Activated CD8-positive, alpha-beta memory T cell treated with anti-CD3 and anti-CD28 coated beads, Interleukin-2, amount 50 U/mL, for 24 hours (primary cell): Measurements from ENCODE around the gene PDK2.
A peak's percentile ranks its signal among the peaks of the same experiment; 100 is the strongest.

ENCODE experiments used
- DNase-seq: peaks from one replicate; pipeline ENCODE4 v3.0.0-alpha.2; 2020; ENCODE audit errors: extremely low read depth

PDK2 gene

DNA sequence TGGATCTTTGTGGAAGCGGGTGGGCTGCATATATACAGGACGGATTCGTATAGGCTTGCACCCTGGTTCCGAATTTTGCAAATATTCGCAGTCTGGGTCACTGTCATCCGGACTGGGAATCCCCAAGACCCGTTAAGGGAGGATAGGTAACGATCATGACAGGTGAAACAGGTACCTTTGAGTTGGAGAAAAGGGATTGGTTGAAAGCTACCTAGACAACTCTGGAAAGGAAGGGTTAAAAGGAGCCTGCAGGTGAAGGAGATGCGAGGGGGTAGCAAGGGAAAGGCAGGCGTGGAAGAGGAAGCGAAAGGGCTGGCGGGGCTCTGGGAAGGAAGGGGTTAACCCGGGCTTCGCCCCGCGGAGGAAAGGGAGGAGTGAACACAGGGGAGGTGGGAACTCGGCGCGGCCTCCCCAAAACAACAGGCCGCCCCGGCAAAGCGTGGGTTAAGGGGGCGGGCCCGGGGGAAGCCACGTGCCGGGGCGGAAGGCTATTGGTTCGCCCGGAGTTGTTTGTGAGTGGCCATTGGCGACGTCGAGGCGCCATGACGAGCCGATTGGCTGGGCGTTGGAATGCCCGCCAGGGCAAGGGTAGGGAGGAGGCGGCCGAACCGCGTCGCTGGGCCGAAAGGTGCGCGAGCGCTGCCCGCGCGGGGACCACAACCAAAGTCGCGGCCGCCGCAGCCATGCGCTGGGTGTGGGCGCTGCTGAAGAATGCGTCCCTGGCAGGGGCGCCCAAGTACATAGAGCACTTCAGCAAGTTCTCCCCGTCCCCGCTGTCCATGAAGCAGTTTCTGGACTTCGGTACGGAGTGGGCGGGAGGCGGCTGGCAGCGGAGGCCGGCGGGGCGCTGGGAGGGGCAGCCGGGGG, at the start of gene PDK2:
Gene PDK2 (plus strand): TSS at position 599 of the 867 bp plus-strand sequence. CDS start 85 bp downstream, at position 684.
- DNase-seq: peak; percentile 83

DNA sequence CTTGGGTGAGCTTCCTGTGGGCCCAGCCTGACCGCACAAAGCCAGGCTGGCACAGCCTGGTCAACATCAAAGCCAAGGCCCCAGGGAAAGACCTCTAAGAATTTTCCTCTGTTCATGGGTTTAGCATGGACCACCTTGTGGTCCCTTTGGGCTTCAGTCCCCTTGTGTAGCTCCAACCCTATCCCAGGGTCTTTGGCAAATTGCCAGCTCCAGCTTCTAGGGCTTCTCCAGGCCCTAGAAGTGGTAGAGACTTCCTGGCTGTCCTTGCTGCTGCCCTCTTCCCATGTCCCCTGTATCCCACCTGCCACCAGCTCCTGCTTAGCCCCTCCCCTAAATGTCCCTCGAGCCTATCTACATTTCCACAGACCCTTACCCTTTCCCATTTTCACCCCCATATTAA, 49.0 kb upstream of the PDK2 start:
- DNase-seq: no peak

DNA sequence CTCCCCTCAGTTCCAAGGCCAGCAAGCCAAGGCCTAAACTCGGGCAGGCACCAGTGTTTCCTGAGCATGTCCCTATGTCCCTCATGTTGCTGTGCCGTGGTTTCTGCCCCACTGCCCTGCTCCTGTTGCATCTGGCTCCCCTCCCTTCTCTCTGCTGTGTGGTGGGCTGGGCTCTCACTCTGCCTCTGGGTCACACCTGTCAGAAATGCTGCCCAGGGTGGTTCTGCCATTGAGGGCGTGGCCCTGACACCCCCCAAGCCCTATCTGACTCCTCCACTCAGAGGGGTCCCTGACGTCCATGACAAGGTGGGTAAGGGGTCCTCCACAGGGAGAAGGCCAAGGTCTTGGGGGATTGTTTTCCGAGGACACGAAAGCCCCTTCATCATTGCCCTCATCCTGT, 48.5 kb upstream of the PDK2 start:
- DNase-seq: no peak

DNA sequence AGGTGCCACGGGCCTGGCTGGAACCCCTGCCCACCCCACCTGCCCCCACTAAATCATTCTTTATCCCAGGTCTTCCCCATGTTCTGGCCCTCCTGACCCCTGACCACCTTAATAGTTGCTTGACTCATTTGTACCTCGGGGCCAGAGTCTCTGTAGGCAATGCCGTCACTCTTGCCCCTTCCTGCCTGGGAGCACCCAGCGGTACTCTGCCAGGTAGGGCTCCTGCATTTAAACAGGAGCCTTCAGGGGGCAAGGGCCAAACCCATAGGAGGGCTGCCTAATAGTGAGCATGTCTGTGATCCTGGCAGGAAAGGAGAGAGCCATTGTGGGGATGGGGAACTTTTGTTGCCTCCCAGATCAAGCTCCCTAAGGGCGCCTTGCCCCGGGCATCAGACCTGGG, 48.1 kb upstream of the PDK2 start:
- DNase-seq: no peak

DNA sequence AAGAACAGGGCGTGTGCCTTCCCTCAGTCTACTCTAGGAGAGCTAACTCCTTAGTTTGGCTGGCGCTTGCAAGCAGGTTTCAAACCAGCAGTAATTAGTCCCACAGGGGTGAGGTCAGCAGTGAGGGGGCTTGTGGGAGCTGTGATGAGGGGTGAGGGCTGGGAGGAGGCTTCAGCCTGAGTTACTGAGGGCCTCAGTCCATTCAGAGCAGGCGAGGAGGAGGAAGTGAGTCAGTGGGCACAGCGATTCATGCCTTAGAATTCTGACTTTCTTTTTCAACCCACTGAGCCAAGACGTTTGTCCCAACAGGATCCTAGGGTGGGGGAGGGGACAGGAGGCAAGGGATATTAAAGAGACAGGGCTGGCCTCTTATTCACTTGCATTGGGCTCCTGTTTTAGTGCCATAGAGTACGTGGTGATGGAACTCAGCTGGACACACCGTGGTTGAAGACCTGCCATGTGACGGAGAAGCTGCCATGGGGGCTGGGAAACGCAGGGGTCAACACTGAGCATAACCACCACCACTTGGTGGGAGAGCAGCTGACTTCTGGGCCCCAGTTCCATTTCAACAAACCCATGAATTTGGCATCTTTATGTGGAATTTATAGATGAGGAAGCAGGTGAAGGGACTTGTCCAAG, 47.5 kb upstream of the PDK2 start:
- DNase-seq: no peak

DNA sequence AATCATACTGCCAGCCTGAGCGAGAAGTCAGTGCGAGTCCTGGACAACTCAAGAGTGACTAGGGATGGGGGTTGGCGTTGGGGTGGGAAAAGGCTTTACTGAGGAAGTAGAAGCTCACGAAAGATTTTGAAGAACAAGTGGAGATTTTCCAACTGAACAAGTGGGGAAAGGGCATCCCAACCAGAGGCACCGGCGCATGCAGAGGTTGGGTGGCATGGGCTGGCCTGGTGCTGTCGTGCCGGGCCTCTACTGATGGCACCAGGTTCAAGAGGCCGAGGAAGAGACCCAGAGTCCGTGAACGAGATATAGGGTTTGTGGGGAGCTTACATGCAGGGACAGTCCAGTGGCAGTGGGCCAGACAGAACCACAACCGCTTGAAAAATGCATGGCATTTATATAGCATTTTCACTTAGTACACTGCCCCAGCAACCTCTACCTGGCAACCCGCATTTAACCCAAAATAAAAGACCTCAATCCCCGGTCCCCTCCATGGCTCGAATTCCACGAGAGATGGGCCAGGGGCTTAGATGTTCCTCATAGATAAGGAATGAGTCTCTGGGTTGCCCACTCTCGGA, 46.9 kb upstream of the PDK2 start:
- no peak for DNase-seq

DNA sequence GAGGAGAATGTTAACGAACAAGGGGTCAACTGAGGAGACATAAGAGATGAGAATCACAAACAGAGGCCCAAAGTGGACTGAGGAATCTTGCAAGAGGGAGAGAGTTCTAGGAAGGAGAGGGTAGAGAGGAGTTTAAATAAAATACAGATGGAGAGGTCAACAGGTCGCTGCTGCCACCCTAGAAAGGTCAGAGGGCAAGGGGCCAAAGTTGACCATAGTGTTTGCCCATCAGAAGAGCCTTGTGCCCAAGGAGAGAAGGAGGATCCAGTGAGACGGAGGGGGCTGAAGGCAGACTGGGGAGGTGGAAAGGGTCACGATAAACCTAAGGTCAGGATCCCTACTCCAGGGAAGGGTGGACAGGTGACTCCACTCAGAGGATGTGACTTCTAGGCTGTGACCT, 46.2 kb upstream of the PDK2 start:
- DNase-seq: no peak

DNA sequence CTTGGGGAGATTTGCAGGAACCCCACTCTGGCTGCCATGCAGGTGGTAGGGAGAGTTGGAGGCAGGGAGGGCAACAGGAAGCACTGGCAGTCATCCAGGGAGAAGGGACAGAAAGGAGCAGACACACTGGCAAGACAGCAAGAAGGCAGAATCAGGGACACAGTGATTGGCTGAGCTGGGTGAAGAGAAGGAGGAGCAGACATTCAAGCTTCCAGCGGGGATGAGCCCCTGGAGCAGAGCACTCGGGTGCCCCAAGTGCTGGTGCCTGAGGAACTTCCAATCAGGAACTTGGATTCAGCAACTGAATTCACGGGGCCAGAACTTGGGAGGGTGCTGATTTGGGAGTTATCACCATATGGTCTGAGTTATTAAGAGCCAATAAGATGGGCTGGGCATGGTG, 45.5 kb upstream of the PDK2 start:
- DNase-seq: no peak

DNA sequence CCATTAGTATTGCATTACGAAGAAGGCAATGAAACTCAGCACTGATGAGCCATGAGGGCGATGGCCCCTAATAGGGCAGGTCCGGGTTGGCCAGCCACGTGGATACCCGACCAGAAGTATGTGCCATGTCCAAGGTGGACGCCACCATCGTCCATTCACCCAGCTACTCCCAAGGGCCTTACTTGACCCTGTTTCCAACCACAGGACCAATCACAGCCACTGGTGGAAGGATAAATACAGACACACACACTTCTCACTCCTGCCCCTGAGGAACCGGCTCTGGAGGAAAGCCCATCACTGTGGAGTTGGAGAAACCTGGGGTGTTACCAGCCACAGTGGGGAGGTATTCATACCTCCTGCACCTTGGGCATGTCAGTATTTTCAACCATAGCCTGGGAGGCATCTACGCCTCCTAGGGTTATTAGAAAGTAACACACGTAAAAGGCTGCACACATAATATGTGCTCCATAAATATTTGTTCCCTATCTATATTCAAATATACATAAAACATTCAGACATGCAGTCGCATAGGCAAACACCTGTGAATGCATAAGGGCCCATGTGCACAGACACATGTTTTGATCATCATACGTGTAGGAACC, 44.6 kb upstream of the PDK2 start:
- DNase-seq: no peak

DNA sequence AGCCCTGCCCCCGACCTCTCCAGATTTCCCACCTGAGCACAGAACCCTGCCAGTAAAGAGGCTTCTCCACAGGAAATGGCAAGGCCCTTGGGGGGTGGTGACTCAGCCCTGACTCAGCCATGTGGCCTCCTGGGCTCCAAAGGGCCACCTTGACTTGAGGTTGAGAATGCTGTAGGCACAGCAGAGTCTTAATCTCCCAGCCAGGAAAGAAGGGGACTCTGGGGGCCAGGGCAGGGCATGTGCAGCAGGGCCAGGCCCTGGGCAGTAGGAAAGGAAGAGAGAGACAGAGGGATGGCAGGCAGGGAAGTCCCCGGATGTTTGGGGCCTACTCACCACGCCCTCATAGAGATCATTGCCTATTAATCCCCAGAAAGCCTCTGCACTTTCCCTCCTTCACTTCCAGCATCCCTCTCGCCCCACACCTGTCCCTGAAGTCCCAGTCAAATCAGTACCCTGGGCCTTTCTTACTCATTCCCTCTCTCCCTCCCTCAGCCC, 44.0 kb upstream of the PDK2 start:
- DNase-seq: peak; percentile 51

DNA sequence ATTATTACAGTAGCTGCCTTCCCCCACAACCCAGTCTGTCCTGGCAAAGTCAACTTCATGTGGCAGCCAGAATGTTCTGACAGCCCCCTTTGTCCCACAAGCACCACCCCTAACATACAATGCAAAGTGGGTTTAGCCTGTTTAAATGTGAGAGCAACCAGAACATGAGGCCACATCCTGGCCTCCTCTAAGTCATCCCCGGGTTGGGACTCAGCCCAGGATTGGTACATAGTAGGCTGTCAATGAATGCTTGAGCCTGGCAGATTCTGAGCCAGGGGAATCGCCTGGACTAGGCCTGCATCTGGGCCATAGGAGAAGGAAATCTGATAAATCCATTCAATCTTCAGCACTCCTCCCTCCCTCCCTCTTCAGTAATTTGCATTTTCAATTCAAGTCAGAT, 43.5 kb upstream of the PDK2 start:
- no peak for DNase-seq

DNA sequence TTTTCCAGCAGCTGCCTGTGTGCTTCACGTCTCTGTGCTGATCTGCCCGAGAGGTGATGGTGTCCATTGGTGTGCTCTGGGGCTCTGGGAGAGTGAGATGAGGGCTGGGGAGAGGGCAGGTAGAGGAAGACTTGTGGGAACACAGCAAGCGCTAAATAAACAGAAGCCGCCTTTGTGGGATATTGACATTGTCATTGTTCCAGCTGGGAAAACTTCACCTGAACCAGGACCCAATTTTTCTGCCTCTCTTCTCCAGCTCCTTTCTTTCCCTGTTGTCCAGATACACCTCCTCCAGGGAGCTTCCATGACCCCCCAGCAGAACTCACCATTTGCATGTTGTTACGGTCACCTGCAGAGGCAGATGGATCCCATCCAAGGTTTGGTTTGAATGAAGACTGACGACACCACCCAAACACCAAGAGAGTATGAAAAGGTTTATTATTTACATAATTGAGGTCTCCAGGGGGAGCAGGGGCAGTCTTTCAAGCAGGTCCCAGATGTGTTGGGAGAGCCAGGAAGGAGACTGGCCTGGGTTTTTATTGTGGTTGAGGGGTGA, 42.8 kb upstream of the PDK2 start:
- no peak for DNase-seq

DNA sequence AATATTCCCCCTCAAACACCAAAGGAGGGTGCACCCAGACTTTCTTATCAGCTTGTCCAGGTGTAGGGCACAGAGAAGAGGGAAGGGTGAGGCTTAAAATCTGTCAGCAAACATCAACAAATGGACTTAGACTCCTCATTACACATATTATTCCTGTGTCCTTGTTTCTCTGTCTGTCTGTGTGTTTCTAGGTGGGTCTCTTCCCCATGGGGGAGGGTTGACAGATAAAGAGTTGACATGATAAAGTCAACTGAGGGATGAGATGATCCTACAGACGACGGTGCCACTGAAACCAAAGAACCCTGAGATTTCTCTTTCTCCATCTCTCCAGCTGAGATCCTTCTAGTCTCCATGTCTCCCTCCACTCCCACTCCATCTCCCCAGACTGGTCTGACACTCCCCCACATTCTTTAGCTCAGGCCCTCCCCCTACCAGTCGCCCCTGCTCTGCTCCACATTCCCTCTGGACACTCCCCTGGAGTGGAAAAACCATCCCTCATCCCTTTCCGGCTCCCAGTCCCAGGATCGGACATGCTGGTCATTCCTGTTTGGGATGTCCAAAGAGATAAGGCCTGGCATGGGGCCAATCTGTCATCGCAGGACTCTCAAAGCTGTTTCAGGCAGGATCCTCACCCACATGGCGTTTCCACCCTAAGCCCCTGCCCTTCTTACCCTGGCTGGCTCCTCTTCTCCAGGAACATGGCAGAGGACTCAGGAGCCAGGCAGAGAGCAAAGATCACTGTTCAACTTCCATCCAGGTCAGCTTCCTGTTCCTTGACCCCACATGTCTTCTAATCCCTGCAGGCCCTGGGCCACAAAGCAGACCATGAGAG, 42.1 kb upstream of the PDK2 start:
- no peak for DNase-seq

DNA sequence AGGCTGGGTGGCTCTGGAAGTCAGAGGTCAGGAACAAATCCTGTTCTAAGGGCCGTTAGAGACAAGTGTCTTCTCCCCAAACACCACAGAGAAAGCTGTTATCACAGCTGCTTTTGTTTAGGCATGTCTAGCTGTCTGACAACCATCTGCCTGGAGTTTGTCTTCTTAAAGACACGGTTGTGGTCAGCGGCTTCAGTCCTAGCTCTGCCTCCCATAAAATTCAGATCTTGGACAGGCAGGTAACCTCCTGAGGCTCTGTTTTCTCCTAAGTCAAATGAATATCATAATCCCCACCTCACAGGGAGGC, 41.5 kb upstream of the PDK2 start:
- no peak for DNase-seq

DNA sequence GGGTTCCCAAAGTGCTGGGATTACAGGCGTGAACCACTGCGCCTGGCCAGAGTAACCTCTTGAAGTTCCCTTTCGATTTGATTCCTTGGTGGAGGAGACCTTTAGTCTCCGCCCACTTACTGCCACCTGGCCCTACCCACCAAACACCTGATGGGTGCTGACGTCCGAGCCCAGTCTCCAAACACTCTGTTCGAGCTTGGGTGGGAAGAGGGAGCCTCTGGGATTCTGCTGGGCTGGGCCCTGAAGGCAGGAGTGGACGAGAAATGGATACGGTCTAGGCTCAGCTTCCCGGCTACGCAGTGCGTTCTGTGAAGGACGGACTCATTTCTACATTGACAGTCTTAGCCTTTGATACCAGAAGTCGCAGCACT, 40.1 kb upstream of the PDK2 start:
- no peak for DNase-seq

DNA sequence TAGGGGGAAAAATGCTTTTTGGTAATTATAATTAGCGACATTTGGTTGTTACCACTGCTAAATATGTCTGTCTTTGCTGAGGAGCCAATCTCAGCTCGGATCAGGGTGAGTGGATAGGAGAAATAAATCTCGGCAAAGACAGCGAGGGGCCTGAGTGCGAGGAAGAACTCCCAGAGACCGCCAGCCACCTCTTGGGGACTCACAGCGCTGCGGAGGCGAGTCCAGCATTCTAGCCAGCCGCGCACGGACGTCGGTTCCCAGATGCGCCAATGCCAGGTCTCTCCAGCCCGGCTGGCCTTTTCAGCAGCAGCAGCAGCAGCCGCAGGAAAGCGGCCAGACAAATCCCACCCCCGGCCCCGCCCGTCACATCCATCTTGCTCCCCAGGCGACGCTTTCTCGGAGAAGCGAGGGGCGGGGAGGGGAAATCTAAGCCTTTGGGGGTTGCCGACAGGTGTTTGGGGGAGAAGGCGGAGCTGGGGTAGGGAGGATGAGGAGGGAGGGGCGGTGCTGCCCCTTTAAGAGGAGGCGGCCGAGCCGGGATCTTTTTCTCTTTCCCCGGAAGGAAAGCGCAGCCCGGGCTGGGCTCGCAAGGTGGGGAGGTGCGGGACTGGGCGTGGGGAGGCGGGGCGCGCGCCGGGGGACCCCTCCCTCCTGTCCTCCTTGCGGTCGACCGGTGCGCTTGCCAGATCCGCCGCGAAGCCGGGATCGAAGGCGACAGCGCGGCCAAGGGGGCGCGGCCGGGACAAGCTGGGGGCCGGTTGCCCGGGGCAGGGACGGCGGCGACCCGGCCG, 39.5 kb upstream of the PDK2 start, which contains the start of gene ITGA3:
Gene ITGA3 (plus strand): TSS at position 685 of the 791 bp plus-strand sequence. CDS start 330 bp downstream, outside the sequence.
- no peak for DNase-seq

DNA sequence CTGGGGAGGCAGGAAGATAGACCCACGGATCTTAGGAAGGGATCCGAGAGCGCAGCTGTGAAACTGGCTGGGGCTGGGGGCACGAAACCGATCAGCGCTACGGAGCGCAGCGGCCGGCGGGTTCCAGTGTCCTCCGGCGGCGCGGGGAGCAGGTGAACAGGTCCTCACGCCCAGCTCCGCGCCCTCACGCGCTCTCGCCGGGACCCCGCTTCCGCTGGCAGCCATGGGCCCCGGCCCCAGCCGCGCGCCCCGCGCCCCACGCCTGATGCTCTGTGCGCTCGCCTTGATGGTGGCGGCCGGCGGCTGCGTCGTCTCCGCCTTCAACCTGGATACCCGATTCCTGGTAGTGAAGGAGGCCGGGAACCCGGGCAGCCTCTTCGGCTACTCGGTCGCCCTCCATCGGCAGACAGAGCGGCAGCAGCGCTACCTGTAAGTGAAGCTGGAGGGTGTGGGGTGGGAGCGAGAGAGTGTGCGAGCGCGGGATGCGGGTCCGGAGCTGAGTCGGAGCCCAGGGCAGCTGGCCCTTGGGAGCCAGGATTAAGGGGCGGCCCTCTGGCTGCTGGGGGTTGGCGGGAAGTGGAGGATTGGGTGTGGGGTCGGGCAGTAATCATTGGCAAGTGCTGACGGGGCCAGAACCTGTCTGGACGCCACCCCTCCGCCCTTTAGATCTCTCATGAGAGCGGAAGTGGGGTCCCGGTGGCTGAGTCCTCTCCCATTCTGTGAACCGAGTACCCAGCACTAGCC, 38.8 kb upstream of the PDK2 start:
- DNase-seq: no peak

DNA sequence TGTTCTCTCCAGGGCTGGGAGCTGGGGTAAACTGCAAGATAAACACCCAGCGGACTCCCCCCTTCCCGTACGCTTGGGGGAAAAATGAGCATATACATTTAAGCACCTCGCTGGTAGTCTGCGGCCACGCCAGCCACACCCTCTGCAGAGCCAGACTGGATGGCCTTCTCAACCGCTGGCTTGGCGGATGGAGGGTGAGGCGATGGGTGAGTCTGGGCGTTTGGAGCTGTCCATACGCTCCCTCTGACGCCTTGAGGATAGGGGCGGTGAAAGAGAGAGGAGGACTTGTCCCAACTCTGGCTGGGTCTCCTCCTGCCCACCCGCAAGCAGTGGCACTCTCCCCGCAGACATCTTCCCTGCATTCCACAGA, 38.2 kb upstream of the PDK2 start:
- DNase-seq: no peak

DNA sequence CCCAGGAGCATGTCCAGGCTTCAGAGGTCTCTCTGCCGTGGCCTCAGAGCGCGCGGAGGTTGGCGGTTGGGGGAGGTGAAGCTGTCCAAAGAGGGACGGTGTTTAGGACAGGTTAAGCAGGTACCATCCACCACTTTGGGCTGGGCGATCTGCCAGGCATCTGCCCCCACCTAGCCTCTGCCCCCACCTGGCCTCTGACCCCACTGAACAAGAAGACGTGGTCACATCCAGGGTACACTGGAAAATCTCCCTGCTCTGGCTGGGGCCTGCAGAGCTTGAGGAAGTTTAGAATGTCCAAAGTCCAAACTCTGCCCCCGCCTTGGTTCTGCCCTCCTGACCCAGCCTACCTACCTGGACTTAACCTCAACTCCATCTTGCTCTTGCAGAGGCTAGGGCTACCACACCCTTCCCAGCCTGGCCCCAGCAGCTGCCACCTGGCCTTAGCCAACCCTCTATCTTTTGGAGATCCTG, 37.6 kb upstream of the PDK2 start:
- no peak for DNase-seq
